HG02610 (cell line): ENCODE data around the gene PRICKLE2.

ENCODE experiments used
- ATAC-seq: cut with Tn5 transposase; IDR thresholded peaks from one replicate; pipeline ENCODE4 v1.9.1; 2021; ENCODE audit warnings: mild to moderate bottlenecking, moderate library complexity; ENCODE audit not compliant: unreplicated experiment

PRICKLE2 gene

GRCh38 chr3:64222501-64223111 lies 2.7 kb downstream of the PRICKLE2 start:
- ATAC-seq = no peak

- no peak for ATAC-seq
Observed at GRCh38 chr3:64221571-64222257, 3.6 kb downstream of the PRICKLE2 start.

GRCh38 chr3:64220161-64220914 lies 4.9 kb downstream of the PRICKLE2 start:
- ATAC-seq = no peak

GRCh38 chr3:64218746-64219145 lies 6.5 kb downstream of the PRICKLE2 start:
- ATAC-seq = no peak

GRCh38 chr3:64218329-64218728 lies 6.9 kb downstream of the PRICKLE2 start:
- ATAC-seq = no peak

- ATAC-seq = no peak
Observed at GRCh38 chr3:64216274-64217147, 8.8 kb downstream of the PRICKLE2 start.

- no peak for ATAC-seq
Observed at GRCh38 chr3:64215559-64215958, 9.7 kb downstream of the PRICKLE2 start.

GRCh38 chr3:64215103-64215502 lies 10.2 kb downstream of the PRICKLE2 start:
- ATAC-seq = no peak

- no peak for ATAC-seq
Observed at GRCh38 chr3:64214381-64215018, 10.8 kb downstream of the PRICKLE2 start.

GRCh38 chr3:64213962-64214379 lies 11.3 kb downstream of the PRICKLE2 start:
- no peak for ATAC-seq

- ATAC-seq = no peak
Observed at GRCh38 chr3:64213224-64213878, 11.9 kb downstream of the PRICKLE2 start.

GRCh38 chr3:64209866-64210621 lies 15.2 kb downstream of the PRICKLE2 start:
- ATAC-seq = no peak

GRCh38 chr3:64207289-64208080 lies 17.8 kb downstream of the PRICKLE2 start:
- no peak for ATAC-seq

GRCh38 chr3:64203969-64204908 lies 21.0 kb downstream of the PRICKLE2 start:
- ATAC-seq = no peak

GRCh38 chr3:64203216-64203615 lies 22.1 kb downstream of the PRICKLE2 start:
- no peak for ATAC-seq

GRCh38 chr3:64199932-64200331 lies 25.3 kb downstream of the PRICKLE2 start:
- no peak for ATAC-seq

GRCh38 chr3:64196236-64196929 lies 28.9 kb downstream of the PRICKLE2 start:
- no peak for ATAC-seq
